AG09319 (cell line): Measurements from ENCODE around the gene ARRB1.

Source experiments
- DNase-seq: peaks from one replicate; pipeline ENCODE4 v3.0.0-alpha.2; 2010; ENCODE audit warnings: low read depth; ENCODE audit errors: extremely low read depth
- TF ChIP-seq, protein P1 (sequence below): IDR thresholded peaks from 2 replicates; pipeline ENCODE4 v1.5.1; 2011; ENCODE audit warnings: low read depth, mild to moderate bottlenecking, inconsistent platforms, low read length, moderate library complexity

Gene ARRB1

GRCh38 chr11:75236062-75236461 is 115.4 kb downstream of the ARRB1 start:
- TF ChIP-seq, protein P1, sequence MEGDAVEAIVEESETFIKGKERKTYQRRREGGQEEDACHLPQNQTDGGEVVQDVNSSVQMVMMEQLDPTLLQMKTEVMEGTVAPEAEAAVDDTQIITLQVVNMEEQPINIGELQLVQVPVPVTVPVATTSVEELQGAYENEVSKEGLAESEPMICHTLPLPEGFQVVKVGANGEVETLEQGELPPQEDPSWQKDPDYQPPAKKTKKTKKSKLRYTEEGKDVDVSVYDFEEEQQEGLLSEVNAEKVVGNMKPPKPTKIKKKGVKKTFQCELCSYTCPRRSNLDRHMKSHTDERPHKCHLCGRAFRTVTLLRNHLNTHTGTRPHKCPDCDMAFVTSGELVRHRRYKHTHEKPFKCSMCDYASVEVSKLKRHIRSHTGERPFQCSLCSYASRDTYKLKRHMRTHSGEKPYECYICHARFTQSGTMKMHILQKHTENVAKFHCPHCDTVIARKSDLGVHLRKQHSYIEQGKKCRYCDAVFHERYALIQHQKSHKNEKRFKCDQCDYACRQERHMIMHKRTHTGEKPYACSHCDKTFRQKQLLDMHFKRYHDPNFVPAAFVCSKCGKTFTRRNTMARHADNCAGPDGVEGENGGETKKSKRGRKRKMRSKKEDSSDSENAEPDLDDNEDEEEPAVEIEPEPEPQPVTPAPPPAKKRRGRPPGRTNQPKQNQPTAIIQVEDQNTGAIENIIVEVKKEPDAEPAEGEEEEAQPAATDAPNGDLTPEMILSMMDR: no peak
- DNase-seq: no peak

DNA sequence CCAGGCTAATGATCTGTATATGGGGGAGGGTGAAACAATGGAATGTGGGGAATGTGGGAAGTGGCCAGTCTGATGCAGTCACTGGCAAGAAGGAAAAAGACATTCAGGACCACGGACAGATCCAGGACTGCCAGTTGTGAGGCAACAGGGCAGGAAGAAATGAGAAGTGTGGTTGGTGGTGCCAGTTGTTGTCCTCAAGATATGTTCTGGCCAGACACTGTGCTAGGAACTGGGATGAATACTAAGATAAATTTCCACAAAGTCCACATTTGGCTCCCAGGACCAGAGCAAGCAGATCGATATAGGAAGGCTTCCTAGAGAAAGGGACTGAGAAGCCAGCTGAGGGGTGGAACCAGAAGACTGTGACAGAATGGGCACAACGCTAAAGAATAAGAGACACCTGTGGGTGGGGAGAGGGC is 117.7 kb downstream of the ARRB1 start:
- TF ChIP-seq, protein P1: no peak
- DNase-seq: no peak

GRCh38 chr11:75230621-75231020 is 120.8 kb downstream of the ARRB1 start:
- TF ChIP-seq, protein P1: no peak
- no peak for DNase-seq

- TF ChIP-seq, protein P1: no peak
- DNase-seq: no peak
Observed at GRCh38 chr11:75229466-75229865, 122.0 kb downstream of the ARRB1 start.

GRCh38 chr11:75225794-75226193 is 125.7 kb downstream of the ARRB1 start:
- TF ChIP-seq, protein P1: no peak
- DNase-seq: no peak

GRCh38 chr11:75223954-75224643 is 127.4 kb downstream of the ARRB1 start:
- DNase-seq: no peak
- TF ChIP-seq, protein P1: no peak

GRCh38 chr11:75219869-75220268 is 131.6 kb downstream of the ARRB1 start:
- TF ChIP-seq, protein P1: no peak
- DNase-seq: no peak
